CD4-positive, alpha-beta memory T cell (primary cell): ENCODE results near the gene KCNQ1. TPM values are rescaled to one million over a fixed set of nuclear protein-coding genes. Genes with fewer than 3 reads are reported as not detected.

Experiments used
- CTCF ChIA-PET: fragments of 350-600 bp; sonication (Branson Sonifier 250); formaldehyde crosslinking; loops from one replicate; lab custom pipeline; 2021; ENCODE audit warnings: inconsistent platforms; ENCODE audit not compliant: partially characterized antibody; lab: Charles Lee
- POLR2A ChIA-PET: fragments of 350-600 bp; sonication (Branson Sonifier 250); formaldehyde crosslinking; loops from one replicate; lab custom pipeline; 2021; ENCODE audit not compliant: partially characterized antibody; lab: Charles Lee
- DNase-seq, 5 donors: peaks; one replicate each; pipeline versions ENCODE4 v3.0.0 to v3.0.0-alpha.2; 2020 to 2022; ENCODE audit warnings: mixed read lengths in 1 of 5
- H3K27ac ChIP-seq: one replicate; pipeline ENCODE4 v1.7.0; 2013; ENCODE audit warnings: low read depth, low read length
- H3K27me3 ChIP-seq: 2 replicates; pipeline ENCODE4 v1.7.0; 2013; ENCODE audit warnings: mild to moderate bottlenecking, low read length, moderate library complexity; ENCODE audit not compliant: insufficient read depth
- H3K36me3 ChIP-seq: 2 replicates; pipeline ENCODE4 v1.7.0; 2013; ENCODE audit warnings: mild to moderate bottlenecking, low read length, moderate library complexity; ENCODE audit not compliant: insufficient read depth
- H3K4me1 ChIP-seq: 2 replicates; pipeline ENCODE4 v1.7.0; 2013; ENCODE audit warnings: mild to moderate bottlenecking, low read length, moderate library complexity; ENCODE audit not compliant: insufficient read depth
- H3K4me3 ChIP-seq, 2 donors: one replicate each; pipeline ENCODE4 v1.7.0; 2013; ENCODE audit warnings: low read length in 2 of 2, mild to moderate bottlenecking in 1 of 2
- H3K9me3 ChIP-seq, 2 donors: one replicate each; pipeline ENCODE4 v1.7.0; 2013; ENCODE audit warnings: low read length in 2 of 2, control low read depth in 1 of 2; ENCODE audit not compliant: control insufficient read depth in 1 of 2
- H3K27ac Mint-ChIP-seq, 7 donors: one replicate each; pipeline ENCODE4 v1.8.0; 2020 to 2021; ENCODE audit warnings: mixed read lengths in 7 of 7, mild to moderate bottlenecking in 6 of 7, inconsistent platforms in 3 of 7, moderate library complexity in 3 of 7
- H3K27me3 Mint-ChIP-seq, 2 donors: one replicate each; pipeline ENCODE4 v1.8.0; 2020 to 2021; ENCODE audit warnings: mixed read lengths in 2 of 2
- H3K36me3 Mint-ChIP-seq, 2 donors: one replicate each; pipeline ENCODE4 v1.8.0; 2020 to 2021; ENCODE audit warnings: mixed read lengths in 2 of 2, inconsistent platforms in 1 of 2, mild to moderate bottlenecking in 1 of 2
- H3K4me1 Mint-ChIP-seq, 4 donors: one replicate each; pipeline ENCODE4 v1.8.0; 2020 to 2021; ENCODE audit warnings: mixed read lengths in 4 of 4, mild to moderate bottlenecking in 1 of 4
- H3K4me3 Mint-ChIP-seq, 8 donors: one replicate each; pipeline ENCODE4 v1.8.0; 2020 to 2021; ENCODE audit warnings: mixed read lengths in 8 of 8, mild to moderate bottlenecking in 7 of 8, moderate library complexity in 6 of 8, inconsistent platforms in 3 of 8
- H3K9me3 Mint-ChIP-seq, 8 donors: one replicate each; pipeline ENCODE4 v1.8.0; 2020 to 2021; ENCODE audit warnings: mixed read lengths in 8 of 8, mild to moderate bottlenecking in 5 of 8, inconsistent platforms in 3 of 8, moderate library complexity in 1 of 8
- intact Hi-C: fragments of 100-400 bp; cut with micrococcal nuclease; formaldehyde crosslinking; loops from one replicate; pipeline ENCODE4 v1.15.1; 2023
- polyA plus RNA-seq, 2 donors: library from polyadenylated mRNA; unstranded; fragments of 300-500 nt; fragmentation: Illumina TruSeq; gene quantifications; one replicate each; pipeline ENCODE4 v1.2.3, GENCODE V29; 2021
- total RNA-seq, 2 experiments: library from RNA; stranded (reverse); gene quantifications; one replicate each; pipeline ENCODE4 v1.2.3, GENCODE V29; 2021

Gene KCNQ1
- total and polyA plus RNA-seq, 4 experiments from 2014 or later: 5.4 to 21.7 (median 21.5) TPM

GRCh38 chr11:2846470-2846869 is 401.7 kb downstream of the KCNQ1 start:
- Histone ChIP-seq H3K9me3 (no peaks in the 10 kb centered on the region), H3K36me3 (no peaks in the 10 kb centered on the region), H3K27me3 (no peaks in the 10 kb centered on the region), H3K4me1 (no peaks in the 10 kb centered on the region), H3K27ac (no peak overlapping the region), H3K4me3 (no peak overlapping the region)
- H3K4me1 Mint-ChIP-seq: peaks cover 0 to 10% (median 2%) of the 10 kb centered on the region in 4 donors
- peaks cover 0 to 4% of the 10 kb centered on the region in 2 donors for H3K36me3 Mint-ChIP-seq
- H3K27ac Mint-ChIP-seq: no peak overlapping the region
- no peak overlapping the region for H3K4me3 Mint-ChIP-seq
- ChIA-PET POLR2A (no interaction called here), CTCF (no interaction called here)
- H3K27me3 Mint-ChIP-seq: no peaks in the 10 kb centered on the region
- DNase-seq: no peak
- peaks cover 0 to under 1% (median 0%) of the 10 kb centered on the region in 8 donors for H3K9me3 Mint-ChIP-seq
- intact Hi-C loops: no loop called here

- Histone ChIP-seq H3K4me3 (no peak overlapping the region), H3K27ac (no peak overlapping the region), H3K27me3 (no peaks in the 10 kb centered on the region), H3K36me3 (no peaks in the 10 kb centered on the region), H3K4me1 (no peaks in the 10 kb centered on the region), H3K9me3 (no peaks in the 10 kb centered on the region)
- H3K36me3 Mint-ChIP-seq: peaks cover 0 to 4% of the 10 kb centered on the region in 2 donors
- ChIA-PET CTCF (no interaction called here), POLR2A (no interaction called here)
- H3K4me1 Mint-ChIP-seq: peaks cover 0 to 10% (median 2%) of the 10 kb centered on the region in 4 donors
- H3K27me3 Mint-ChIP-seq: no peaks in the 10 kb centered on the region
- DNase-seq: no peak
- intact Hi-C loops: no loop called here
- no peak overlapping the region for H3K4me3 Mint-ChIP-seq
- H3K9me3 Mint-ChIP-seq: no peaks in the 10 kb centered on the region
- H3K27ac Mint-ChIP-seq: no peak overlapping the region
These were observed 402.8 kb downstream of the KCNQ1 start for GRCh38 chr11:2847561-2847960.

- H3K4me1 Mint-ChIP-seq: peaks cover 0 to 4% (median 2%) of the 10 kb centered on the region in 4 donors
- CTCF ChIA-PET: no interaction called here
These were observed 403.7 kb downstream of the KCNQ1 start for GRCh38 chr11:2848497-2848896.

GRCh38 chr11:2849994-2850770 is 405.4 kb downstream of the KCNQ1 start:
- Mint-ChIP-seq H3K27ac (no peak overlapping the region), H3K9me3 (no peaks in the 10 kb centered on the region), H3K36me3 (peaks cover 0 to 4% of the 10 kb centered on the region in 2 donors), H3K4me3 (no peak overlapping the region), H3K27me3 (no peaks in the 10 kb centered on the region), H3K4me1 (peaks cover 0 to 2% (median 0%) of the 10 kb centered on the region in 4 donors)
- ChIA-PET CTCF (no interaction called here), POLR2A (no interaction called here)
- no peaks in the 10 kb centered on the region for H3K27me3 ChIP-seq
- H3K4me1 ChIP-seq: no peaks in the 10 kb centered on the region
- no peaks in the 10 kb centered on the region for H3K9me3 ChIP-seq
- no peak for DNase-seq
- H3K4me3 ChIP-seq: no peak overlapping the region
- H3K36me3 ChIP-seq: no peaks in the 10 kb centered on the region
- no peak overlapping the region for H3K27ac ChIP-seq
- intact Hi-C loops: no loop called here

More at GRCh38 chr11:2848497-2848896, 403.7 kb downstream of the KCNQ1 start:
- no peak overlapping the region for H3K4me3 ChIP-seq
- intact Hi-C loops: no loop called here
- Mint-ChIP-seq H3K27ac (no peak overlapping the region), H3K27me3 (no peaks in the 10 kb centered on the region), H3K4me3 (no peak overlapping the region), H3K9me3 (no peaks in the 10 kb centered on the region), H3K36me3 (peaks cover 0 to 4% of the 10 kb centered on the region in 2 donors)
- H3K27ac ChIP-seq: no peak overlapping the region
- H3K27me3 ChIP-seq: no peaks in the 10 kb centered on the region
- H3K4me1 ChIP-seq: no peaks in the 10 kb centered on the region
- H3K9me3 ChIP-seq: no peaks in the 10 kb centered on the region
- POLR2A ChIA-PET: no interaction called here
- no peaks in the 10 kb centered on the region for H3K36me3 ChIP-seq
- DNase-seq: no peak

- ChIA-PET POLR2A (no interaction called here), CTCF (no interaction called here)
- Mint-ChIP-seq H3K27ac (no peak overlapping the region), H3K4me3 (no peak overlapping the region), H3K36me3 (peaks cover 0 to 4% of the 10 kb centered on the region in 2 donors), H3K27me3 (no peaks in the 10 kb centered on the region), H3K9me3 (no peaks in the 10 kb centered on the region), H3K4me1 (peaks cover 0 to 2% (median 0%) of the 10 kb centered on the region in 4 donors)
- no peaks in the 10 kb centered on the region for H3K36me3 ChIP-seq
- intact Hi-C loops: no loop called here
- DNase-seq: no peak
- H3K9me3 ChIP-seq: no peaks in the 10 kb centered on the region
- H3K27me3 ChIP-seq: no peaks in the 10 kb centered on the region
- no peak overlapping the region for H3K4me3 ChIP-seq
- H3K27ac ChIP-seq: no peak overlapping the region
- H3K4me1 ChIP-seq: no peaks in the 10 kb centered on the region
These were observed 408.6 kb downstream of the KCNQ1 start for GRCh38 chr11:2853401-2853800.

GRCh38 chr11:2853997-2854560 is 409.3 kb downstream of the KCNQ1 start:
- Mint-ChIP-seq H3K4me3 (no peak overlapping the region), H3K27me3 (no peaks in the 10 kb centered on the region)
- POLR2A ChIA-PET: no interaction called here

GRCh38 chr11:2855162-2855561 is 410.4 kb downstream of the KCNQ1 start:
- Histone ChIP-seq H3K4me1 (no peaks in the 10 kb centered on the region), H3K27me3 (no peaks in the 10 kb centered on the region), H3K27ac (no peak overlapping the region), H3K36me3 (no peaks in the 10 kb centered on the region), H3K9me3 (no peaks in the 10 kb centered on the region), H3K4me3 (no peak overlapping the region)
- no peak overlapping the region for H3K4me3 Mint-ChIP-seq
- peaks cover 0 to 2% (median 0%) of the 10 kb centered on the region in 4 donors for H3K4me1 Mint-ChIP-seq
- CTCF ChIA-PET: no interaction called here
- no peaks in the 10 kb centered on the region for H3K36me3 Mint-ChIP-seq
- H3K27me3 Mint-ChIP-seq: no peaks in the 10 kb centered on the region
- no peak for DNase-seq
- H3K9me3 Mint-ChIP-seq: no peaks in the 10 kb centered on the region
- H3K27ac Mint-ChIP-seq: no peak overlapping the region
- intact Hi-C loops: no loop called here
- POLR2A ChIA-PET: no interaction called here

More at GRCh38 chr11:2853997-2854560, 409.3 kb downstream of the KCNQ1 start:
- H3K36me3 ChIP-seq: no peaks in the 10 kb centered on the region
- no peaks in the 10 kb centered on the region for H3K9me3 Mint-ChIP-seq
- peak overlapping the region in 1 of 7 donors; percentile 70 for H3K27ac Mint-ChIP-seq
- no peaks in the 10 kb centered on the region for H3K9me3 ChIP-seq
- no peaks in the 10 kb centered on the region for H3K27me3 ChIP-seq
- no peaks in the 10 kb centered on the region for H3K36me3 Mint-ChIP-seq
- peaks cover 0 to 2% (median 0%) of the 10 kb centered on the region in 4 donors for H3K4me1 Mint-ChIP-seq
- H3K4me3 ChIP-seq: no peak overlapping the region
- H3K27ac ChIP-seq: no peak overlapping the region
- CTCF ChIA-PET: no interaction called here
- no peaks in the 10 kb centered on the region for H3K4me1 ChIP-seq
- intact Hi-C loops: no loop called here
- no peak for DNase-seq
